HepG2 (cell line): Measurements from ENCODE around the gene ZSCAN21. TPM values are rescaled to one million over a fixed set of nuclear protein-coding genes. Genes with fewer than 3 reads are reported as not detected.

Source experiments
- ATF7-NPFF ChIP-seq: sonication (generic); formaldehyde crosslinking; IDR thresholded peaks from 2 replicates; pipeline ENCODE4 v1.8.1; 2023; ENCODE audit warnings: mild to moderate bottlenecking, low read depth, missing genetic modification reagents, moderate library complexity
- GPN1 ChIP-seq: sonication (generic); formaldehyde crosslinking; IDR thresholded peaks from 2 replicates; pipeline ENCODE4 v1.5.1; 2020; ENCODE audit warnings: missing genetic modification reagents, borderline replicate concordance
- HDAC2 ChIP-seq: sonication (generic); formaldehyde crosslinking; IDR thresholded peaks from 2 replicates; pipeline ENCODE4 v1.4.0; 2020; ENCODE audit warnings: missing genetic modification reagents
- JUN ChIP-seq: sonication (generic); formaldehyde crosslinking; IDR thresholded peaks from 2 replicates; pipeline ENCODE4 v1.4.0; 2020; ENCODE audit warnings: mild to moderate bottlenecking, missing genetic modification reagents
- MZF1 ChIP-seq: sonication (generic); formaldehyde crosslinking; IDR thresholded peaks from 2 replicates; pipeline ENCODE4 v1.8.1; 2023; ENCODE audit warnings: mild to moderate bottlenecking, missing genetic modification reagents, borderline replicate concordance
- NR1H2 ChIP-seq: sonication (generic); formaldehyde crosslinking; IDR thresholded peaks from 2 replicates; pipeline ENCODE4 v1.8.1; 2022; ENCODE audit warnings: low read depth, missing genetic modification reagents, borderline replicate concordance
- RCOR2 ChIP-seq: IDR thresholded peaks from 2 replicates; pipeline ENCODE4 v1.6.1; 2016; ENCODE audit warnings: missing biosample characterization, missing genetic modification reagents
- RFXAP ChIP-seq: sonication (generic); formaldehyde crosslinking; IDR thresholded peaks from 2 replicates; pipeline ENCODE4 v1.4.0; 2020; ENCODE audit warnings: missing genetic modification reagents, borderline replicate concordance
- SOX6 ChIP-seq, 2 experiments: fragments of 450-650 bp in 1 of 2; sonication (generic) in 1 of 2; formaldehyde crosslinking in 1 of 2; IDR thresholded peaks; 2 replicates each; pipeline versions ENCODE4 v1.4.0 to v1.6.1; 2017 to 2020; ENCODE audit warnings: antibody characterized with exemption in 1 of 2, mild to moderate bottlenecking in 1 of 2, missing genetic modification reagents in 1 of 2
- XBP1 ChIP-seq: sonication (generic); formaldehyde crosslinking; IDR thresholded peaks from 2 replicates; pipeline ENCODE4 v1.5.0; 2020; ENCODE audit warnings: missing genetic modification reagents
- YY1 ChIP-seq: IDR thresholded peaks from 2 replicates; pipeline ENCODE4 v1.6.1; 2011; ENCODE audit warnings: low read length, low read depth, moderate library complexity, mild to moderate bottlenecking; ENCODE audit not compliant: insufficient read depth, insufficient replicate concordance
- ZBTB20 ChIP-seq: sonication (generic); formaldehyde crosslinking; IDR thresholded peaks from 2 replicates; pipeline ENCODE4 v1.8.1; 2023; ENCODE audit warnings: missing genetic modification reagents, low read depth, mild to moderate bottlenecking, borderline replicate concordance
- ZNF670 ChIP-seq: sonication (generic); formaldehyde crosslinking; IDR thresholded peaks from 2 replicates; pipeline ENCODE4 v1.8.0; 2022; ENCODE audit warnings: mild to moderate bottlenecking, missing genetic modification reagents, borderline replicate concordance
- ZNF713 ChIP-seq: sonication (generic); formaldehyde crosslinking; IDR thresholded peaks from 2 replicates; pipeline ENCODE4 v1.4.0; 2020; ENCODE audit warnings: mild to moderate bottlenecking, missing genetic modification reagents
- ZNF780A ChIP-seq: sonication (generic); formaldehyde crosslinking; IDR thresholded peaks from 2 replicates; pipeline ENCODE4 v1.8.0; 2022; ENCODE audit warnings: mild to moderate bottlenecking, missing genetic modification reagents, moderate library complexity
- ZNF788 ChIP-seq: sonication (generic); formaldehyde crosslinking; IDR thresholded peaks from 2 replicates; pipeline ENCODE4 v1.5.0; 2020; ENCODE audit warnings: mild to moderate bottlenecking, missing genetic modification reagents, borderline replicate concordance
- ZSCAN25 ChIP-seq: sonication (generic); formaldehyde crosslinking; IDR thresholded peaks from 2 replicates; pipeline ENCODE4 v1.8.0; 2022; ENCODE audit warnings: mild to moderate bottlenecking, missing genetic modification reagents
- polyA plus RNA-seq, 8 experiments: library from polyadenylated mRNA; depleted of rRNA in 3 of 8; stranded (reverse) in 7 of 8; unstranded in 1 of 8; fragments of >200 nt; fragmentation: Illumina TruSeq in 4 of 8; extraction: Trizol in 4 of 8; gene quantifications; 2 replicates each; pipeline versions ENCODE4 v1.2.1 to v1.2.3, GENCODE V29; 2011 to 2016; ENCODE audit warnings: low read depth in 4 of 8, missing spikeins in 1 of 8, mixed read lengths in 1 of 8; ENCODE audit not compliant: insufficient read depth in 1 of 8
- total RNA-seq, 5 experiments: library from RNA; depleted of rRNA; stranded (reverse); fragments of >200 nt; fragmentation: Illumina TruSeq; extraction: Trizol; gene quantifications; 2 replicates each; pipeline ENCODE4 v1.2.3, GENCODE V29; 2016; ENCODE audit warnings: low read depth in 1 of 5
- TF ChIP-seq, protein P1 (sequence below), 2 experiments: sonication (generic) in 1 of 2; formaldehyde crosslinking in 1 of 2; IDR thresholded peaks; 2 replicates each; pipeline versions ENCODE4 v1.4.0 to v1.6.1; 2018 to 2020; ENCODE audit warnings: missing genetic modification reagents in 2 of 2, borderline replicate concordance in 1 of 2, low read depth in 1 of 2, mild to moderate bottlenecking in 1 of 2, missing biosample characterization in 1 of 2
- TF ChIP-seq, protein P2 (sequence below): sonication (generic); formaldehyde crosslinking; IDR thresholded peaks from 2 replicates; pipeline ENCODE4 v1.4.0; 2020; ENCODE audit warnings: low read depth, missing genetic modification reagents
- TF ChIP-seq, protein P3 (sequence below): sonication (generic); formaldehyde crosslinking; IDR thresholded peaks from 2 replicates; pipeline ENCODE4 v1.5.0; 2020; ENCODE audit warnings: mild to moderate bottlenecking, missing genetic modification reagents

The ZSCAN21 gene
- total and polyA plus RNA-seq, 2 of the 13 experiments (the other 11 are each of a cell fraction or from before 2014, with no cell fraction given): 7.0 to 10.0 TPM

DNA sequence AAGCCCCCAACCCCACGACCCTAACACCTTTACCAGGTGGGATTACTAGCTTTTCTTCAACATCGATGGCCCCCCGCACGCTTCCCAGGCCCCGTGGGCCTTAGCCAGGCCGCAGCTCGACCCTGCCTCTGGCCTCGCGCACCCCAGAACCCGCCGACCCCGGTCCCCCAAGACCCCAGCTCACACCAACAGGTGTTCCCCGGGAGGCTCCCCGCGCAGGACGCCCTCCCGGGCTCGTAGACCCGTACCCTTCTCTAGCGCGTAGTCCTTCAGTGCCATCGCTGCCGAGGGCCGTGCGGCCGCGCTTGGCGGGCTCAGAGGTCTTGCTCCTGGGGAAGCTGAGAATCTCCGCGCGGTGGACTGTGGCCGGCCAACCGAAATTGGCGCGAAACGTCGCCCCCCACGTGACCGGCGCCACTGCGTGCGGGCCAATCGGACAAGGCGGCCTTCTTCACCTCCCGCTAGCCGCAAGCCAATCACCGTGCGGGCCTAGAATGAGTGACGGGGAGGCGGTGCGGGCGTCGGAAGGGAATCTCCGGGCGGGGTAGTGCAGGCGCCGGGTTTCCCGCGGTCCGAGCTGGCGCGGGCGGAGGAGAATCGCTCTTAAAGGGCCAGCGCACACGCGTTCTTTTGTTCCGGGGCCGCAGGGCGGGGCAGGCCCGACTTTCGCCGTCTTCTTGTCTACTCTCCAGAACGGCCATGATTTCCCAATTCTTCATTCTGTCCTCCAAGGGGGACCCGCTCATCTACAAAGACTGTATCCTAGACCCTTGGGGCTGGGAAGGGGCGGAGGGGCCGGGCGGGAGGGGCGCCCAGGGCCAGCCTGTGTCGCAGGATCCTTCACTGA, 51.7 kb downstream of the ZSCAN21 start, which contains the start of the genes AP4M1 and MCM7 (continued):
- TF ChIP-seq ZNF670 (CRISPR knock-in tag) (peak; percentile 56; the same call in 1 of the 2 replicates), ATF7-NPFF (peak; percentile 54; the same call in 1 of the 2 replicates), SOX6 (IDR thresholded peaks at IDR 0.05) (no peak), SOX6 (CRISPR knock-in tag; IDR thresholded peaks at IDR 0.05) (peak; percentile 59), YY1 (peak; percentile 55), RCOR2 (no peak), ZNF788 (CRISPR knock-in tag) (peak; percentile 70; the same call in 1 of the 2 replicates), JUN (CRISPR knock-in tag) (0 out of 2 replicates have a peak, but pooled peaks have one; percentile 22), ZSCAN25 (CRISPR knock-in tag) (no peak), XBP1 (CRISPR knock-in tag) (no peak), GPN1 (CRISPR knock-in tag) (no peak), MZF1 (CRISPR knock-in tag) (no peak), NR1H2 (CRISPR knock-in tag) (peak; percentile 33; the same call in 1 of the 2 replicates), ZNF780A (CRISPR knock-in tag) (peak; percentile 59; the same call in 1 of the 2 replicates), ZBTB20 (CRISPR knock-in tag) (peak; percentile 40; the same call in 1 of the 2 replicates), ZNF713 (0 out of 2 replicates have a peak, but pooled peaks have one; percentile 52), RFXAP (CRISPR knock-in tag) (peak; percentile 64; the same call in 1 of the 2 replicates), HDAC2 (CRISPR knock-in tag) (peak; percentile 32; the same call in 1 of the 2 replicates)
- TF ChIP-seq, protein P1, sequence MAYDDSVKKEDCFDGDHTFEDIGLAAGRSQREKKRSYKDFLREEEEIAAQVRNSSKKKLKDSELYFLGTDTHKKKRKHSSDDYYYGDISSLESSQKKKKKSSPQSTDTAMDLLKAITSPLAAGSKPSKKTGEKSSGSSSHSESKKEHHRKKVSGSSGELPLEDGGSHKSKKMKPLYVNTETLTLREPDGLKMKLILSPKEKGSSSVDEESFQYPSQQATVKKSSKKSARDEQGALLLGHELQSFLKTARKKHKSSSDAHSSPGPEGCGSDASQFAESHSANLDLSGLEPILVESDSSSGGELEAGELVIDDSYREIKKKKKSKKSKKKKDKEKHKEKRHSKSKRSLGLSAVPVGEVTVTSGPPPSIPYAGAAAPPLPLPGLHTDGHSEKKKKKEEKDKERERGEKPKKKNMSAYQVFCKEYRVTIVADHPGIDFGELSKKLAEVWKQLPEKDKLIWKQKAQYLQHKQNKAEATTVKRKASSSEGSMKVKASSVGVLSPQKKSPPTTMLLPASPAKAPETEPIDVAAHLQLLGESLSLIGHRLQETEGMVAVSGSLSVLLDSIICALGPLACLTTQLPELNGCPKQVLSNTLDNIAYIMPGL (CRISPR knock-in tag; IDR thresholded peaks at IDR 0.05; ENCODE audit: borderline replicate concordance in 1 of 2, low read depth in 1 of 2): 0 out of 4 replicates have a peak, but pooled peaks of 1 of the 2 experiments have one; percentile 4
- TF ChIP-seq, protein P2, sequence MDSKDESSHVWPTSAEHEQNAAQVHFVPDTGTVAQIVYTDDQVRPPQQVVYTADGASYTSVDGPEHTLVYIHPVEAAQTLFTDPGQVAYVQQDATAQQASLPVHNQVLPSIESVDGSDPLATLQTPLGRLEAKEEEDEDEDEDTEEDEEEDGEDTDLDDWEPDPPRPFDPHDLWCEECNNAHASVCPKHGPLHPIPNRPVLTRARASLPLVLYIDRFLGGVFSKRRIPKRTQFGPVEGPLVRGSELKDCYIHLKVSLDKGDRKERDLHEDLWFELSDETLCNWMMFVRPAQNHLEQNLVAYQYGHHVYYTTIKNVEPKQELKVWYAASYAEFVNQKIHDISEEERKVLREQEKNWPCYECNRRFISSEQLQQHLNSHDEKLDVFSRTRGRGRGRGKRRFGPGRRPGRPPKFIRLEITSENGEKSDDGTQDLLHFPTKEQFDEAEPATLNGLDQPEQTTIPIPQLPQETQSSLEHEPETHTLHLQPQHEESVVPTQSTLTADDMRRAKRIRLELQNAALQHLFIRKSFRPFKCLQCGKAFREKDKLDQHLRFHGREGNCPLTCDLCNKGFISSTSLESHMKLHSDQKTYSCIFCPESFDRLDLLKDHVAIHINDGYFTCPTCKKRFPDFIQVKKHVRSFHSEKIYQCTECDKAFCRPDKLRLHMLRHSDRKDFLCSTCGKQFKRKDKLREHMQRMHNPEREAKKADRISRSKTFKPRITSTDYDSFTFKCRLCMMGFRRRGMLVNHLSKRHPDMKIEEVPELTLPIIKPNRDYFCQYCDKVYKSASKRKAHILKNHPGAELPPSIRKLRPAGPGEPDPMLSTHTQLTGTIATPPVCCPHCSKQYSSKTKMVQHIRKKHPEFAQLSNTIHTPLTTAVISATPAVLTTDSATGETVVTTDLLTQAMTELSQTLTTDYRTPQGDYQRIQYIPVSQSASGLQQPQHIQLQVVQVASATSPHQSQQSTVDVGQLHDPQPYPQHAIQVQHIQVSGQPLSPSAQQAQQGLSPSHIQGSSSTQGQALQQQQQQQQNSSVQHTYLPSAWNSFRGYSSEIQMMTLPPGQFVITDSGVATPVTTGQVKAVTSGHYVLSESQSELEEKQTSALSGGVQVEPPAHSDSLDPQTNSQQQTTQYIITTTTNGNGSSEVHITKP: no peak
- TF ChIP-seq, protein P3, sequence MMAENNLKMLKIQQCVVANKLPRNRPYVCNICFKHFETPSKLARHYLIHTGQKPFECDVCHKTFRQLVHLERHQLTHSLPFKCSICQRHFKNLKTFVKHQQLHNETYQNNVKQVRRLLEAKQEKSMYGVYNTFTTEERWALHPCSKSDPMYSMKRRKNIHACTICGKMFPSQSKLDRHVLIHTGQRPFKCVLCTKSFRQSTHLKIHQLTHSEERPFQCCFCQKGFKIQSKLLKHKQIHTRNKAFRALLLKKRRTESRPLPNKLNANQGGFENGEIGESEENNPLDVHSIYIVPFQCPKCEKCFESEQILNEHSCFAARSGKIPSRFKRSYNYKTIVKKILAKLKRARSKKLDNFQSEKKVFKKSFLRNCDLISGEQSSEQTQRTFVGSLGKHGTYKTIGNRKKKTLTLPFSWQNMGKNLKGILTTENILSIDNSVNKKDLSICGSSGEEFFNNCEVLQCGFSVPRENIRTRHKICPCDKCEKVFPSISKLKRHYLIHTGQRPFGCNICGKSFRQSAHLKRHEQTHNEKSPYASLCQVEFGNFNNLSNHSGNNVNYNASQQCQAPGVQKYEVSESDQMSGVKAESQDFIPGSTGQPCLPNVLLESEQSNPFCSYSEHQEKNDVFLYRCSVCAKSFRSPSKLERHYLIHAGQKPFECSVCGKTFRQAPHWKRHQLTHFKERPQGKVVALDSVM (CRISPR knock-in tag): no peak; the same call in 1 of the 2 replicates
